HG03025 (cell line): ENCODE measurements around the gene RIMBP2.
"Not testable (repeated sequence)": the region's sequence is repeated elsewhere in the genome, so short reads cannot be mapped to it uniquely, and the experiment has no call there.

Experiments used
- ATAC-seq: cut with Tn5 transposase; IDR thresholded peaks from one replicate; pipeline ENCODE4 v1.9.1; 2021; ENCODE audit warnings: mild to moderate bottlenecking, moderate library complexity; ENCODE audit not compliant: unreplicated experiment, low FRiP score

RIMBP2 gene

DNA sequence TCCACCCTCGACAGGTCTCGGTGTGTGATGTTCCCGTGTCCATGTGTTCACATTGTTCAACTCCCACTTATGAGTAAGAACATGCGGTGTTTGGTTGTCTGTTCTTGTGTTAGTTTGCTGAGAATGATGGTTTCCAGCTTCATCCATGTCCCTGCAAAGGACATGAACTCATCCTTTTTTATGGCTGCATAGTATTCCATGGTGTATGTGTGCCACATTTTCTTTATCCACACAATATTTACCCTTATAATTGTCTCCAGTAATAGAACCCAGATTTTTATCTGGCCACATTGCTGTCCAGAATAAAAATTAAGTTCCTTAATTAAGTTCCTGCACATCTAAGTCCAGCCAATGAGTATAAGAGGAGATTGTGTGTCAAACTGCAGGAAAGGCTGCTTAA, 22.3 kb upstream of the RIMBP2 start:
- not testable (repeated sequence) for ATAC-seq

DNA sequence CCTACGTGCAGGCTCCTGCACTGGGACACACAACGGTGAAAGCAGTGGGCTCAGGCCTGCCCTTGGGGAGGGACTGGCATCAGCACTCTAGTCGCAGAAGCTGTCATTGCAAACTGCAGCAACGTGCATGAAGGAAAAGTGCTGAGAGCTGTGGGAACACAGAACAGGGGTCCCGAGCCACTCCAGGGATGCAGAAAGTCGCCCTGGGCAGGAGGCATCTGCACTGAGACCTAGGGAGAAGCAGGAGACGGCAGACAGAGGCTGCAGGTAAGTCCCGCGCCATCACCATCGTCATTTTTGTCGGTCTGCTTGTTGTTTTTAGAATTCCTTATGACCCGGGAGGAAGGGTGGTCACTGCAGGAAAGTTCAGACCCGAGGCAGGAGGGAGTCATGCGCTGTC, 21.6 kb upstream of the RIMBP2 start:
- no peak for ATAC-seq

DNA sequence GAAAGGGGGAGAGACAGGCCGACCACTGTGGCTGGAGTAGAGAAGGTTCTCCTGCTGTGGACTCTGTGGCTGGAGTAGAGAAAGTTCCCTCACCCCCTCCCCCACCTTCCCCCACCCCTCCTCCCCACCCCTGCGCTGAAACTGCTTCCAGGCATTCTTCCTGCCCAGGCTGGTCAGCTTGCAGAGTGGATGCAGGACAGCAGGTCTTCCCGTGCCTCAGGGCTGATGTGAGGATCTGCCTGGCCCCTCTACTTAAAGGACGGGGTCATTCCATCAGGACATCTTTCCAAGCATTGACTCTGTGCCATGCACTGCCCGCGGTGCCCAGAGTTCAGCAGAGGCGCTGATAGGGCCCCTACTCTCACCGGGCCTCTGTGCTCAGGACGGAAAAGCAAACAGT, 13.2 kb upstream of the RIMBP2 start:
- no peak for ATAC-seq

DNA sequence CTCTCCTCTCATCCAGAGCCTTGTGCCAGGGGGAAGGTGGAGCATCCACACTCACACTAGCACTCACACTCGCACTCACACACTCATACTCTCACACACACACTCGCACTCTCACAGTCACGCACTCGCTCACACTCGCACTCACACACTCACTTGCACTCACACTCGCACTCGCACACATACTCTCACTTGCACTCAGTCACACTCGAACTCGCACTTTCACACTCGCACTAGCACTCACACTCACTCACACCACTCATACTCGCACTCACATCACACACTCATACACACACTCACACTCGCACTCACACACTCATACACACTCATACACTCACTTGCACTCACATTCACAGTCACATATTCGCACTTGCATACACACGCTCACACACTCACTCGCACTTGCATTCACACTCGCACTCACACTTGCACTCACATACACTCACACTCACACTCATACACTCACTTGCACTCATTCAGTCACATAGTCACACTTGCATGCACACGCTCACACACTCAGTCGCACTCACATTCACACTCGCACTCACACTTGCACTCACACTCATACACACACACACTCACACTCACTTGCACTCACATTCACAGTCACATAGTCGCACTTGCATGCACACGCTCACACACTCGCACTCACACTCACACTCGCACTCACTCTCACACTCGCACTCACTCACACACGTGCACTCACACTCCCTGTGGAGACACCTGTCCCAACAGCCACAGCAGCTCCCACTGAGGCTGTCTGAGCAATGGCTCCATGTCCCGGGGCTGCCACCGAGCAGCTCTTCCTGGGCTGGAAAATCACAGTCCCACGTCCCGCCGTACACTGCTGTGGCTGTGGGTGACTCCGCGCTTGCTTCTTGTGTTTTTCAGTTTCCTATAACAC, 12.3 kb upstream of the RIMBP2 start:
- ATAC-seq = no peak

DNA sequence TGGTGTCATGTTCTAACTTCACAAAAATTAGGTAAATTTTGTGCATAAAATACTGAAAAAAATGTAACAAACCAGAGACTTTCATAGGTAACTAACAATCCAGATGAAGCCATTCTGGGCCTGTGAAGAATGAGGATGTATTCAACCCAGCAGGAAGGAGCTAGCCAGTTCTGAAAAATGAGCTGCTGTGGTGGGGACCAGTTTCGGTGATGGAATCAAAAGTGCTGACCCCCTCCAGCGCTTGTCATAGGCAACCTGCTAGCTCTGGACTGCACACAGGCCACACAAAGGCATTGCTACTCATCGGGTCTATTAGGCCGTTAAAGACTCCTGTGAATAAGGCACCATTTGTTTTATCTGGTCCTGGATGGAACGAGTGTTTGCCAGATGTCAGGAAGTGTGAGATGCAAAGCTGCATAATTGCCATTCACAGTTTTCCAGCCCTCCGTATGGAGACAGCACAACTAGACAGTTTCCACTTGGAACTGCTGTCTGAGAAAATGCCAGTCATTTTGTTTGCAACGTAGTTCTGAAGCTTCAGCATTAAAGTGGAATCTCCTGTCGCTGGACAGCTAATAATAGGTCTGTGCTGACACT, 3.3 kb upstream of the RIMBP2 start:
- ATAC-seq = no peak

DNA sequence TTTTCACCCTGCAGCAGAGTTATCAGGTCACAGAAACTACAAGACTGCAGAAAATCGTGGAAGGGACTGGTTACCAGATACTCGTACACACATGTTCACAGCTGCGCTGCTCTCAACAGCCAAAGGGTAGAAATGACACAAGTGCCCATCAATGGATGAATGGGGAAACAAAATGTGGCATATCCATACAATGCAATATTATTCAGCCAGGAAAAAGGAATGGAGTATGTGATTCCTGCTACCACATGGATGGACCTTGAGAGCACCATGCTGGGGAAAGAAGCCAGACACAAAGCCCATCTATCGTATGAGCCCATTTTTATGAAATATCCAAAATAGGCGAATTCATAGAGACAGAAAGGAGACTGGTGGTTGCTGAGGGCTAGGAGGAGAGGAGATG, 1.7 kb upstream of the RIMBP2 start:
- ATAC-seq = no peak

DNA sequence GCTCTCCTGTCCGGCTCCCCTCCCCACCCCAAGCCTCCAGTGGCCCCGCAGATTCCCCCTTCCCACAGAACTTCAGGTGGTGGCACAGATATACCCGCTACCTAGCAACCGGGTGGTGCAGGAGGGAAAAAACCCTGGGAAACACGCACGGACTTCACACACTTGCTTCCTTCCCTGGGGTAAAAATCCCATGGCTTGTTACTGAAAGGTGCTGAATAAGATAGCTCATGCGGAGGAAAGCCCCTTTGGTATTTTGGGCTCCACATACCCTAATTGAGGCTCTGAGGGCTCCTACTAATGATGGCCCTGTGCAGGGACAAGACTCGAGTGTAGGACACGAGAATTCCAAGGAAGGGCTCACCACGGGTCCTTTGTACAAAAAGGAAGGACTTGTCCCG, 869 bp upstream of the RIMBP2 start:
- ATAC-seq = no peak

DNA sequence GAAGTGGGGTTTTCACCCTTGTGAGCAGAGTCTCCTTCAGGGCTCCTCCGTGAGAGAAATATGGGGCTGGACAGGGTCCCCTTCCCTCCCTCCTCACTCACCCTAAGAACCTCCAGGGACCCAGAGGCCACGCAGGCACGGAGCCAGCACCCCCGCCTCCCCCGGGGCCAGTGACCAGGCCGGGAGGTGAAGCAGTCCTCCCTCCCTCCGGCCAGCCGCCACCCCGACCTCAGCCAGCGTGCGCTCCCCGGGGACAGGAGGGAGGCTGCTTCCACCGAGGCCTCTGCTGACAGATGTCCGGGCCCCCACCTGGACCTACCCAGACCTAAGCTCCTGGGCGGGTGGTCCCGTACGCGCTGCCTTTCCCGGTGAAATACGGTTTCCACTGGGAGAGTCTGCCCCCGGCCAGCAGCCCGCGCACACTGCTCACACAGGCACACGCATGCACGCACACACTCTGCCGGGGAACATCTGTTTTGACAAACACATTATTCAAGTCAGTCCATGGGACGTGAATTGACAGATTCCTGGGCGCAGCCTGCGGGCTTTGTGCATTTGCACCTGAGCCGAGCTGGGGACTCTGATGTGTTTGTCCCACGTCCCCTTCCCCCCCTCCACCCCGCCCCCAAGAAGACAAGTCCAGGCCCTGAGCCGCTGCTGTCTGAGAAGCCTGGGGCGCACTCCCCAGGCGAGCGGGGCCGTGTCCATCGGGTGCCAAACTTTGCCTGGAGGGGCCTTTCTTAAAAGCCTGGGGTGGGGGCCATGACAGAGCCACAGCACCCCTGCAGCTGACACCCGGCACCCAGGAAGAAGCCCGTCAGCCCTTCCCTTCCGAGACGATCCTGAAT, 725 bp downstream of the RIMBP2 start:
- no peak for ATAC-seq

DNA sequence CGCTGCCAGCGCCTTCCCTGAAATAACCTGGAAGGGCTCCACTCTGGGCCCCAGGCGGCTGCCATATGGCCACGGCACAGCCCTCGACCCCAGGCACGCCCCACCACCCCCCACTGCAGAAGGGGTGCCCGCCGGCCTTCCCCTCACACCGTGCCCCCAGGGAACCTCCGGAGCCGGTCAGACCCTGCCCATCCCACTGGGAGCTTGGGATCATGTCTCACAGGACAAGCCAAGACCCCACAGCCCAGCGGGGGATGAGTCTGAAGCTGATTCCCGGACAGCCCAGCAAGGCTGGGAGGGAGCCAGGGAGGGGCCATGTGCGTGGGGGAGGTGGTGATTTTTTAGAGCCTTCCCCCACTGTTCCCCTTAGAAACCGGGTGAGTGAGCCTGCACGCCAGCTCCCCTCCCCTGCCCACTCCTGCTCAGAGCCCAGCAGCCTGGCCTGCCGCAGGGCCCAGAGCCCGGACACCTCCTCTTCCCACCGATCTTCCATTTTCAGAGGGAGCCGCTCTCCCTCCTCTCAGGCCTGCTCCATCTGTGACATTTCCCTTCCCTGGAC, 1.4 kb downstream of the RIMBP2 start:
- no peak for ATAC-seq

DNA sequence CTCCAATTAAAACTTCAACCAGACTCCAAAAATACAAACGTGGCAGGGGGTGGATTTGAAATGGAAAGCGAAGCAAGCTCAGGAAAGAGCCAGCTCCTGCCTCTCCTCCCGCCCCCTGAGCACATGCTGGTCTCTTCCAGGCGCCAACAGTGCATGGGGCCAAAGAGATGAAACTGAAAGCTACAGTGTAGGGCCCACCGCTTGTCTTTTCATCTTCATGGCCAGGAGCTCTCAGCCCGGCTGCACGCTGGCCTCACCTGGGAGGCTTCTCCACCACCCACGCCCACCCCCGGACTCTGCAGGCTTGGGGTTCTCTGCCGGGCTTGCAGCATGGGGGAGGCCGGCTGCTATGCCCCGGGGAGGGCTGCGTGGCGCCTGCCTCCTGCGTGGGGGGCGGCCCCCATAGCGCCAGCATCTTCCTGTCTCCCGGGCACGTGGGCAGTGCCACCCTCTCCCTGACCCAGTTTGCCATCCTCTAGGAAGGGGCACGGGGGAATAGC, 2.0 kb downstream of the RIMBP2 start:
- ATAC-seq = no peak

DNA sequence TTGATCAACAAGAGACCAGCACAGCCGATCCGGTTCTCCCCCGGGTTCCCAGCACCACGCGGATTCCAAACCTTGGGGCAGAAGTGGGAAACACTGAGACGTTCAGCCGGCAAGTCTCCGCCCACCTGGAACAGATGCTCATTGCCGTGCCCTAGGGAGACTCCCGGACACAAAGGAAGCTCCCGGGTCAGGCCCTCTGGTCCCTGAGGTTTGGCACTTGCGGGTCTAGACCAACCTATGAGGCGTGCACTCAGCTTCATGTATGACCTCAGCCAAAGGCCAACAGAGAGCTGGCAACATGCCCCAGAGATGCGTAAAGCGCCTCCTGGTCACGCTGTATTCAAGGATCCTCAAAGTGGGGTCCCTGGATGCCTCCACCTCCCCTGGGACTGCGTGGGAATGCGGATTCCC, 2.5 kb downstream of the RIMBP2 start:
- ATAC-seq = no peak

DNA sequence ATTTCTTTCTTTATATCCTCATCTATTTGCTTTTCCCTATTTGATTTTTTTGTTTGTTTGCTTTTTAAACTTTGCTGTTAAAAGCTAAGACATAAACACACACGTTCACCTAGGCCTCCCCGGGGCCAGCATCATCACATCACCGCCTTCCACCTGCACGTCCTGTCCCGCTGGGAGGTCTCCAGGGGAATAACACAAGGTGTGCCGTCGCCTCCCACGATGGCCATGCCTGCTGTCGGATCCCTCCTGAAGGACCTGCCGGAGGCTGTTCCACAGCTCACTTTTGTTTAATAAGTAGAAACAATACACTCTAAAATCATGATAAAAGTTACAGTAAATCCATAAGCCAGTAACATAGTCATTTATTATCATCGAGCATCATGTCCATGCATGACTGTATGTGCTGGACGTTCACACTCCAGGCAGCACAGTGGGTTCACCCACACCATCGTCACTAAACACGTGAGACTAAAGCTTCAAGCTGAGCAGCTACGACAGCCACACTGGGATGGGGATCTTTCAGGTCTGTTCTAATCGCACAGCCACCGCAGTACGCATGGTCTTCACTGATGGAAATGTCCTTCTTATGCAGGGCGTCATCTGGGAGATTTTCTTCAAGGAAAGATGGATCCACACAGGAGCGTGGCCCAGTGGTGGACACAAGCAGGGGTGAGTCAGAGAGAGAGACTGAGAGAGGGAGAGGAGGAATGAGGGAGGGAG, 3.6 kb downstream of the RIMBP2 start:
- ATAC-seq = no peak

DNA sequence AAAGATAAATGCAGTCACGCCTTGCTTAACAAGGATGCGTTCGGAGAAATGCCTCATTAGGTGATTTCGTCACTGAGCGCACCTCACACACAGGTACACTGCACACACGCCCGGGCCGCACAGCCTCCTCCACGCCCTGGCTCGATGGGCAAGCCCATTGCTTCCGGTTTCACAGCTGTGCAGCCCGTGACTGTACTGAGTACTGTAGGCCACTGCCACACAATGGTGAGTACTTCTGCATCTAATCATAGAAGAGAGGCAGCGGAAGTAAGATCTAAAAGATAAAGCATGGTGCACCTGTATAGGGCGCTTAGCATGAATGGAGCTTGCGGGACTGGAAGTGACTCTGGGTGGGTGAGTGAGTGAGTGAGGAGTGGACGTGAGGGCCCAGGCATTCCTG, 4.3 kb downstream of the RIMBP2 start:
- ATAC-seq = no peak

DNA sequence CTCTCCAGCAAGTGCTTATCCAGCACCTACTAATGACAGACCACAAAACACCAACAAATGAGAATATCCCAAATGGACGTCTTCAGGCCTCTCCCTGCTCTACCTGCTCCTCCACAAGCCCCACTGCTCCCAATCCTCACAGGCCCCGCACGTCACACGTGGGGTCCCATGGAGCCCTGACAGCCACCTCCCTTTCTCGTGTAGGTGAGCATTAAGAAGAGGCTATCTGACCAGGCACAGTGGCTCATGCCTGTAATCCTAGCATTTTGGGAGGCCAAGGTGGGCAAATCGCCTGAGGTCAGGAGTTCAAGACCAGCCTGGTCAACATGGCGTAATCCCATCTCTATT, 5.4 kb downstream of the RIMBP2 start:
- no peak for ATAC-seq

DNA sequence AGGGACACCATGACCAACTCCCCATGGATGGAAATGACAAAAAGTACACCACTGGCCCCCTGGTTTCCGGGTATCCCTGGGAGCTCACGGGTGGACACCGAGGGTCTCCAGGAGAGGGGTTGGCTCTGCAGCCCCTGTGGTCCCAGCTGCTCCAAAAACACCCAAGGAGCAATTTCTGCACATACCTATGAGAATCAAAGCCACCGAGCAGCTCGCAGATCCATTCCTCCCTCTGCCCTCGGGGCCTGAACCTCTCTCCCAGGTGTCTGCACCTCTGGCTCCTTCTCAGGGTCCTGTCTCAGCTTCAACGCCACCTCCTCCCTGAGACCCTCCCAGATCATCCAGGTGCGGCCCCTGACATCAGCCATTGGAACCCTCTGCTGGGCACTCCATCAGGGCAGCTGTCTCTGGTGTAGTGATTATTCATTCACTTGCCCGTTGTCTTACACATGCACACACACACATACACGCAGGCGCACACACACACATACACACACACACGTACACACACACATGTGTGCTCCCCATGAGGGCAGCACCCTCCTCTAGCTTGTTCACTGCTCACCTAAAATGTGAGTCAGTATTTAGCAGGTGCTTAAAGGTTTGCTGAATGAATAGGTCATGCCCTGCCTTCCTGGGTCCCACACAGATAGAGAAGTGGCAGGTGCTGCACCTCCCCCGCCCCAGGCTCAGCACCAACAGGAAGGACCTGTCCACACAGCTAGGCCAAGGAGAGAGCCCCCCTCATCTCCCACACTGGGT, 5.9 kb downstream of the RIMBP2 start:
- no peak for ATAC-seq

DNA sequence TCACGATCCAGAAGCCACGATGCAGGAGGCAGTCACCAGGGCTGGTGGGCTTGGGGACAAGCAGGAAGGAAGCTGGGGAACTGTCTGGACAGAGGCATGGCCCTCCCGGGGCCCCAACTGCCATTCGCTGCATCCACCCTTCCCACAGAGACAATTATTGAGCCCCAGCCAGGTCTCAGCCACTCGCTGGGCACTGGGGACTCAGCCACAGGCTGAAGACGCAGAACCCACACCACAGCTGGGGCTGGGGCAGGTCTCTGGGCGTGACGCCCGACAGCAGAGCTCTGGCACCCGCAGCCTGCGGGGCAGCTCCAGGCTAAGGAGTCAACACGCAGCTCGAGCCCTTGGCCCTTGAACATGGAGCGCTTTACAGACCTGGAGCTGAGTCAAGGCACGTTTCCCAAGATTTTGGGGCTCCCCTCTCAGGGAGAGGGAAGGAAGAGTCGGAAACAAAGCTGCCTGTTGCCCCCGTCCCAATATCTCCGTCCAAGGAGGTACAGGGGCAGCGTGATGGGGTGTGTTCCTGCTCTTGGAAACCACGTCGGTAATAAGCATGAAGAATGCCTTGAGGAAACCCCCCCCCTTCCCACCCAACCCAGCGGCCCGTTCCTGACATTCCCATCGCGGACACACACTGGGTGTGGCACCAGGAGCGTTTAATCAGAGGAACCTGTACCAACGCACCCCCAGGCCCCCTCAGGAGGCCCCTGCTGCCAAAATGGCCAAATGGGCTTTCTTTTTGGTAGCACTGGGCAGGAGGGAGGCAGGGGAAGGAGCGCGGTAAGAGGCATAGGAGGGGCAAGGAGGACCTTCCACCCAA, 6.7 kb downstream of the RIMBP2 start:
- no peak for ATAC-seq

DNA sequence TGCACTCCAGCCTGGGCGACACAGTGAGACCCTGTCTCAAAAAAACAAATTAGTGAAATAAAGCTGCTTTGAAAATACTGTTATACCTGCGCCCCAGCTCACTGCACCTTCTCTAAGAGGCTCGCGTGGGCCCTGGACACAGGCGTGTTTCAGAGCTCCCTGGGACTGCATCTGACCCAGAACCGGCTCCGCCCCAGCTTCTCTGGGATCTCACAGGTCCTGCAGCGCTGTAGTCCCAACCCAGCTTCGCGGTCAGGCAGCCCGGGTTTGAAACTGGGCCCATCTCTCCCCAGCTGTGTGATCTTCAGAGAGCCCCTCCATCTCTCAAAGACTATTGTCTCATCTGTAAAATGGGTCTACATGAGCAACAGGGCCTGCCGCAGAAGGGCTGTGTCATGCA, 7.5 kb downstream of the RIMBP2 start:
- no peak for ATAC-seq

DNA sequence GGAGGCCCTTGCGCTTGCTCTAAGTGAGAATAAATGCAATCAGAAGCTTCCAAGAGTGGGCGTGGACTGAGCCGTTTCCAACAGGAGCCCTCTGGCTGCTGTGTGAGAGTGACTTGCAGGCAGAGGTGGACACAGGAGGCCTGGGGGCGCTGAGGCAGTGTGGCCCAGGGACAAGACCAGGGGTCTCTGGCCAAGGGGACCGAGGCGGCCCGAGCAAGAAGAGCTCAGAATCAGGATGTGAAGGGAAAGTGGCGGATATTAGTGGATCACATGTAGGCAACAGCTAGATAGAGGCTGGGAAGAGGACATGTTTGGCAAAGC, 8.6 kb downstream of the RIMBP2 start:
- no peak for ATAC-seq
